ENCODE data around the gene RAB29. TPM values are rescaled to one million over a fixed set of nuclear protein-coding genes. Genes with fewer than 3 reads are reported as not detected.
A peak's percentile ranks its signal among the peaks of the same experiment; 100 is the strongest.

Gene RAB29
- total RNA-seq, 1 donor from 2014 or later = 27.4 TPM

DNA sequence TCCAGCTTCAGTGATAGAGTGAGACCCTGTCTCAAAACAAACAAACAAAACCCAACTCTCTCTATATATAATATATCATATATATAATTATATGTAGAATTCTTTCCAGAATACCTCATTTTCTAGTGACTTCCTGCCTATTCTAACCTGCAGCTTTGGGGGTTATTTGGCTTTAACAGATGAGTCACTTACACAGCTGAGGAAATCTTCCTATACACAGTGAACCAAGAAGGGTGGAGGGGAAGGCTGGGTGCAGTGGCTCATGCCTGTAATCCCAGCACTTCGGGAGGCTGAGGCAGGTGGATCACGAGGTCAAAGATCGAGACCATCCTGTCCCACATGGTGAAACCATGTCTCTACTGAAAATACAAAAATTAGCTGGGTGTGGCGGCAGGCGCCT, 9.2 kb downstream of the RAB29 start:
- Mint-ChIP-seq H3K36me3 (ENCODE audit: low read depth) (peaks cover 6% of the 10 kb centered on the region), H3K9me3 (ENCODE audit: low read depth) (no peaks in the 10 kb centered on the region), H3K27me3 (ENCODE audit: low read depth) (no peaks in the 10 kb centered on the region), H3K4me1 (ENCODE audit: low read depth) (peaks cover 14% of the 10 kb centered on the region), H3K4me3 (ENCODE audit: unreplicated experiment) (no peak overlapping the region), H3K27ac (ENCODE audit: unreplicated experiment) (peak overlapping the region; percentile 22)
- no peak for DNase-seq (ENCODE audit: low spot score)
- no peak for TF ChIP-seq CTCF (IDR thresholded peaks at IDR 0.05)

DNA sequence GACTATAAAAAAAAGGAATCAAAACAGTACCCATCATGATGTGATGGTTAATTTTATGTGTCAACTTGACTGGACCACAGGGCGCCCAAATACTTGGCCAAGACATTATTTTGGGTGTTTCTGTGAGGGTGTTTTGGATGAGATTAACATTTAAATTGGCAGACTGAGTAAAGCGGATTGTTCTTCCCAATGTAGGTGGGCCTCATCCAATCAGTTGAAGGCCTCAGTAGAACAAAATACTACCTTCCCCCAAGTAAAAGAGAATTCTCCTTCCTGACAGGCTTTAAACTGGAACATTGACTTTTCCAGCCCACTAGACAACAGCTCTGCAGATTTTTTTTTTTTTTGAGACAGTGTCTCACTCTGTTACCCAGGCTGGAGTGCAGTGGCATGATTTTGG, 10.7 kb downstream of the RAB29 start:
- TF ChIP-seq CTCF (IDR thresholded peaks at IDR 0.05) = no peak
- Mint-ChIP-seq H3K27ac (ENCODE audit: unreplicated experiment) (no peak overlapping the region), H3K4me1 (ENCODE audit: low read depth) (peaks cover 7% of the 10 kb centered on the region), H3K4me3 (ENCODE audit: unreplicated experiment) (no peak overlapping the region), H3K36me3 (ENCODE audit: low read depth) (peaks cover 1% of the 10 kb centered on the region), H3K9me3 (ENCODE audit: low read depth) (peaks cover 4% of the 10 kb centered on the region), H3K27me3 (ENCODE audit: low read depth) (no peaks in the 10 kb centered on the region)
- DNase-seq (ENCODE audit: low spot score) = no peak

- Mint-ChIP-seq H3K9me3 (ENCODE audit: low read depth) (peaks cover 4% of the 10 kb centered on the region), H3K4me3 (ENCODE audit: unreplicated experiment) (no peak overlapping the region), H3K27ac (ENCODE audit: unreplicated experiment) (no peak overlapping the region), H3K4me1 (ENCODE audit: low read depth) (peaks cover 5% of the 10 kb centered on the region), H3K27me3 (ENCODE audit: low read depth) (no peaks in the 10 kb centered on the region), H3K36me3 (ENCODE audit: low read depth) (peaks cover 1% of the 10 kb centered on the region)
- no peak for TF ChIP-seq CTCF (IDR thresholded peaks at IDR 0.05)
- DNase-seq (ENCODE audit: low spot score) = no peak
These were observed 11.3 kb downstream of the RAB29 start for GRCh38 chr1:205763980-205764379.

DNA sequence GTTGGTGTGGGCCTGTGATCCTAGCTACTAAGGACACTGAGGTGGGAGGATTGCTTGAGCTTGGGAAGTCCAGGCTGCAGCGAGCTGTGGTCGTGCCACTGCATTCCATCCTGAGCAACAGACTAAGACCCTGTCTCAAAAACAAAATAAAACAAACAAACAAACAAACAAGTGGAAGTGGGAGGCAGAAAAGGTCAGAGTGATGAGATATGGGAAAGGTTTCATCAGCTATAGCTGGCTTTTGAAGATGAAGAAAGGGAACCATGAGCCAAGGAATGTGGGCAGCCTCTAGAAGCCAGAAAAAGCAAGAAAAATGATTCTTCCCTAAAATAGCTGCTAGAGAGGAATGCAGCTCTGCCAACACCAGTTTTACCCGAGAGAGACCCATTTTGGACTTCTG, 14.7 kb downstream of the RAB29 start:
- Mint-ChIP-seq H3K9me3 (ENCODE audit: low read depth) (peaks cover 4% of the 10 kb centered on the region), H3K27ac (ENCODE audit: unreplicated experiment) (no peak overlapping the region), H3K4me3 (ENCODE audit: unreplicated experiment) (no peak overlapping the region), H3K36me3 (ENCODE audit: low read depth) (peaks cover 1% of the 10 kb centered on the region), H3K27me3 (ENCODE audit: low read depth) (peaks cover 3% of the 10 kb centered on the region), H3K4me1 (ENCODE audit: low read depth) (no peaks in the 10 kb centered on the region)
- no peak for TF ChIP-seq CTCF (IDR thresholded peaks at IDR 0.05)
- no peak for DNase-seq (ENCODE audit: low spot score)

DNA sequence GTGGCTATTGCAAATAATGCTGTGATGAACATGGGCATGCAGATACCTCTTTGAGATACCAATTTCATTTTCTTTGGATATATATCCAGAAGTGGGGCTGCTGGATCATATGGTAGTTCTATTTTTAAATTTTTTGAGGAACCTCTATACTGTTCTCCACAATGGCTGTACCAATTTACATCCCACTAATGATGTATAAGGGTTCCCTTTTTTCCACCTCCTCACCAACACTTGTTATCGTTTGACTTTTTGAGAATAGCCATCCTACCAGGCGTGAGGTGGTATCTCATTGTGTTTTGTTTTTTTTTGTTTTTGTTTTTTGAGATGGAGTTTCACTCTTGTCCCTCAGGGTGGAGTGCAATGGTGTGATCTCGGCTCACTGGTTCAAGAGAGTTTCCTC, 18.7 kb downstream of the RAB29 start:
- Mint-ChIP-seq H3K27me3 (ENCODE audit: low read depth) (peaks cover 3% of the 10 kb centered on the region), H3K36me3 (ENCODE audit: low read depth) (peaks cover 1% of the 10 kb centered on the region), H3K4me1 (ENCODE audit: low read depth) (no peaks in the 10 kb centered on the region), H3K4me3 (ENCODE audit: unreplicated experiment) (no peak overlapping the region), H3K9me3 (ENCODE audit: low read depth) (peaks cover 4% of the 10 kb centered on the region), H3K27ac (ENCODE audit: unreplicated experiment) (no peak overlapping the region)
- no peak for TF ChIP-seq CTCF (IDR thresholded peaks at IDR 0.05)
- no peak for DNase-seq (ENCODE audit: low spot score)
